Measurements from ENCODE around the gene WDR70.

Gene WDR70

DNA sequence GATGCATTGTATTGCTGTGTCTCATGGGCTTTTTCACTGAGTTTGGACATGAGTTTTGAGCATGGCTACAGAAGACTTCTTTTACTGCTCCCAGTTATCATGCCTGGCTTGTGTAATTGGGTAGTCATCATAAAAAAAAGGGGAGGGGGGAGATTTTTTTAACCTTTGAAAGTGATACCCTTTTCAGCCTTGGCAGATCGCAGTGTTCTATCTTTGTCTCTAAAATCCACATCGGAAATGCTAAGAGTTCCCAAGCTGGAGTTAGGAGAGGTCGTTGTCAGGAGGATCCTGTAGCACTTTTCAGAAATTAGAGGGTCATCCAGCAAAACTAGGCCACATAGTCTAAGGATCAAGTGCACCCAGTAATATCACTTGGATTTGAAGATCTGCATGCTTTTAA, 188.4 kb downstream of the WDR70 start:
- TF ChIP-seq EZH2phosphoT487 (conservative IDR thresholded peaks at IDR 0.05; ENCODE audit: low read length), result no peak
- TF ChIP-seq, protein P1, sequence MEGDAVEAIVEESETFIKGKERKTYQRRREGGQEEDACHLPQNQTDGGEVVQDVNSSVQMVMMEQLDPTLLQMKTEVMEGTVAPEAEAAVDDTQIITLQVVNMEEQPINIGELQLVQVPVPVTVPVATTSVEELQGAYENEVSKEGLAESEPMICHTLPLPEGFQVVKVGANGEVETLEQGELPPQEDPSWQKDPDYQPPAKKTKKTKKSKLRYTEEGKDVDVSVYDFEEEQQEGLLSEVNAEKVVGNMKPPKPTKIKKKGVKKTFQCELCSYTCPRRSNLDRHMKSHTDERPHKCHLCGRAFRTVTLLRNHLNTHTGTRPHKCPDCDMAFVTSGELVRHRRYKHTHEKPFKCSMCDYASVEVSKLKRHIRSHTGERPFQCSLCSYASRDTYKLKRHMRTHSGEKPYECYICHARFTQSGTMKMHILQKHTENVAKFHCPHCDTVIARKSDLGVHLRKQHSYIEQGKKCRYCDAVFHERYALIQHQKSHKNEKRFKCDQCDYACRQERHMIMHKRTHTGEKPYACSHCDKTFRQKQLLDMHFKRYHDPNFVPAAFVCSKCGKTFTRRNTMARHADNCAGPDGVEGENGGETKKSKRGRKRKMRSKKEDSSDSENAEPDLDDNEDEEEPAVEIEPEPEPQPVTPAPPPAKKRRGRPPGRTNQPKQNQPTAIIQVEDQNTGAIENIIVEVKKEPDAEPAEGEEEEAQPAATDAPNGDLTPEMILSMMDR (IDR thresholded peaks at IDR 0.05; ENCODE audit: insufficient read depth, low read length, poor library complexity, severe bottlenecking), result no peak

DNA sequence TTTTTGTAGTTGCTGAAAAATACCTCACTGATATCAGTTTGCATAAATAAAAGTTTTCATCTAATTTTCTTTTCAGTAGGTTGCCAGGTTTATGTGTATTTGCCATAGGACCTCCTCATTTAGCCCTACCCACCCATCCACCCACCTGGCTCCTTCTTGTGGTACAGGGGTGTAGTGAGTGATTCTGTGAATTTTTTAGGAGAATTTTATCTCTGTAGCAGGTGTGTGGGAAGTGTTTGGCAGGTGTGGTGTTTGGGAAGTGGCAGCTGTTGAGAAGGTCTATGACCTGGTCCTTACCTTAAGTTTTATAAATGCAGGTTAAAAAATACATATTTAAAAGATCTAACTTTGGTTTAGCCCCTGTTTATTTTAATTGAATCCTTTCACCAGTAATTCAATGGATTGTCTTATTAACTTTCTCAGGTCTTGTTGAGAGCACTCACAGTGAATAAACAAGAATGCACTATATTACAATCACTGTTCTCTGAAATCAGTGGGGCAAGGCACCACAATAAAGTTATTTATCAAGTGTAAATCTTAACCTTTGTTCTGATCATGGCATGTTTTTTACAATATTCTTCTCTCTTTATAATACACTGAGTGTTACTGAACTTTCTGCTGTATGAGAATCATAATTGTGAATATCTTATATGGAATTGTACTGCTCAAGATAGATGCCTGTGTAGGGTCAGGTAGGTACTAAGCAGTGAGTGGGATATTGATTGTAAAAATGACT, 189.1 kb downstream of the WDR70 start:
- Histone ChIP-seq H4K20me1 (ENCODE audit: low read depth, low read length) (no peaks in the 10 kb centered on the region), H3K4me2 (ENCODE audit: low read depth, low read length, poor library complexity, severe bottlenecking) (no peak overlapping the region), H3K79me2 (ENCODE audit: insufficient read depth, low read length) (no peaks in the 10 kb centered on the region), H2AFZ (ENCODE audit: low read depth, low read length, severe bottlenecking) (no peak overlapping the region), H3K36me3 (ENCODE audit: low read length) (no peaks in the 10 kb centered on the region), H3K4me3 (ENCODE audit: insufficient read depth, low read length, poor library complexity, severe bottlenecking) (no peak overlapping the region), H3K9me2 (replicated peaks; ENCODE audit: insufficient read depth, low read length) (no peaks in the 10 kb centered on the region), H3K27ac (ENCODE audit: low read depth, low read length) (no peak overlapping the region), H3K9ac (ENCODE audit: low read length) (no peak overlapping the region), H3K9me3 (ENCODE audit: insufficient read depth, low read length) (no peaks in the 10 kb centered on the region), H3F3A (ENCODE audit: insufficient read depth) (no peaks in the 10 kb centered on the region; the same call in 1 of the 2 replicates), H3K27me3 (ENCODE audit: low read length) (no peaks in the 10 kb centered on the region)
- TF ChIP-seq, protein P1 (IDR thresholded peaks at IDR 0.05; ENCODE audit: insufficient read depth, low read length, poor library complexity, severe bottlenecking), result no peak
- TF ChIP-seq EZH2phosphoT487 (conservative IDR thresholded peaks at IDR 0.05; ENCODE audit: low read length), result no peak

More for the DNA sequence above, 188.4 kb downstream of the WDR70 start:
- no peaks in the 10 kb centered on the region for H3K36me3 ChIP-seq (ENCODE audit: low read length)
- no peaks in the 10 kb centered on the region; the same call in 1 of the 2 replicates for H3F3A ChIP-seq (ENCODE audit: insufficient read depth)
- no peaks in the 10 kb centered on the region for H3K9me3 ChIP-seq (ENCODE audit: insufficient read depth, low read length)
- H3K79me2 ChIP-seq (ENCODE audit: insufficient read depth, low read length), result no peaks in the 10 kb centered on the region
- H3K27ac ChIP-seq (ENCODE audit: low read depth, low read length), result no peak overlapping the region
- no peaks in the 10 kb centered on the region for H3K9me2 ChIP-seq (replicated peaks; ENCODE audit: insufficient read depth, low read length)
- no peaks in the 10 kb centered on the region for H4K20me1 ChIP-seq (ENCODE audit: low read depth, low read length)
- H3K27me3 ChIP-seq (ENCODE audit: low read length), result no peaks in the 10 kb centered on the region
- no peak overlapping the region for H3K4me3 ChIP-seq (ENCODE audit: insufficient read depth, low read length, poor library complexity, severe bottlenecking)
- no peak overlapping the region for H3K4me2 ChIP-seq (ENCODE audit: low read depth, low read length, poor library complexity, severe bottlenecking)
- H2AFZ ChIP-seq (ENCODE audit: low read depth, low read length, severe bottlenecking), result no peak overlapping the region
- no peak overlapping the region for H3K9ac ChIP-seq (ENCODE audit: low read length)

DNA sequence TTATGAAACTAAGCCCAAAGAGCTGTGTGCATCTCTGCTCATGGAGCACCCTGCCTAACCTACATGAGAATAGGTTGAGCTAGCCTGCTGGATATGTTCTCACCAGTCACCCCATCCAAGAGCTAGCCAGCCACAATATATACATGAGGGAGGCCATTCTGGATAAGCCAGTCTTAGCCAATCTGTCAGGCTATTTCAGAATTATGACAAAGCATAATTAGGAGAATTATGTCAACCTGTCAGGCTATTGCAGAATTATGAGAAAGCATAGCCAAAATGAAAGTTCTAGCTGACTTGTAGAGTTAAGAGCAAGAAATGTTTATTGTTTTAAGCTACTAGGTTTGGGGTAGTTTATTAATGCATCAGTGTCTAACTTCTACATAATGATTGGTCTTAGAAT, 189.8 kb downstream of the WDR70 start:
- no peaks in the 10 kb centered on the region for H3K79me2 ChIP-seq (ENCODE audit: insufficient read depth, low read length)
- no peaks in the 10 kb centered on the region for H3K36me3 ChIP-seq (ENCODE audit: low read length)
- no peaks in the 10 kb centered on the region for H4K20me1 ChIP-seq (ENCODE audit: low read depth, low read length)
- H3K4me2 ChIP-seq (ENCODE audit: low read depth, low read length, poor library complexity, severe bottlenecking), result no peak overlapping the region
- no peaks in the 10 kb centered on the region; the same call in 1 of the 2 replicates for H3F3A ChIP-seq (ENCODE audit: insufficient read depth)
- no peaks in the 10 kb centered on the region for H3K9me3 ChIP-seq (ENCODE audit: insufficient read depth, low read length)
- no peak overlapping the region for H2AFZ ChIP-seq (ENCODE audit: low read depth, low read length, severe bottlenecking)
- H3K27me3 ChIP-seq (ENCODE audit: low read length), result no peaks in the 10 kb centered on the region
- TF ChIP-seq, protein P1 (IDR thresholded peaks at IDR 0.05; ENCODE audit: insufficient read depth, low read length, poor library complexity, severe bottlenecking), result no peak
- TF ChIP-seq EZH2phosphoT487 (conservative IDR thresholded peaks at IDR 0.05; ENCODE audit: low read length), result no peak
- no peak overlapping the region for H3K4me3 ChIP-seq (ENCODE audit: insufficient read depth, low read length, poor library complexity, severe bottlenecking)
- no peak overlapping the region for H3K9ac ChIP-seq (ENCODE audit: low read length)
- H3K27ac ChIP-seq (ENCODE audit: low read depth, low read length), result no peak overlapping the region
- no peaks in the 10 kb centered on the region for H3K9me2 ChIP-seq (replicated peaks; ENCODE audit: insufficient read depth, low read length)
